SK-N-MC (cell line): ENCODE measurements around the gene FAM118A.

ENCODE experiments used
- DNase-seq: peaks from one replicate; pipeline ENCODE4 v3.0.0-alpha.2; 2011; ENCODE audit warnings: low read depth, low spot score
- H3K27ac ChIP-seq: fragments of 200-600 bp; sonication (generic); 2 replicates; pipeline ENCODE4 v1.5.1; 2016; ENCODE audit warnings: mixed run types
- H3K36me3 ChIP-seq: fragments of 200-600 bp; sonication (generic); 2 replicates; pipeline ENCODE4 v1.6.1; 2017; ENCODE audit warnings: antibody characterized with exemption, low read length, mixed read lengths; ENCODE audit not compliant: insufficient read depth
- H3K4me3 ChIP-seq: fragments of 200-600 bp; sonication (generic); 2 replicates; pipeline ENCODE4 v1.5.1; 2016
- H3K9ac ChIP-seq: fragments of 200-600 bp; sonication (generic); 2 replicates; pipeline ENCODE4 v1.8.0; 2017; ENCODE audit warnings: mixed run types, mixed read lengths; ENCODE audit not compliant: insufficient read length
- H3K9me3 ChIP-seq: fragments of 200-600 bp; sonication (generic); 2 replicates; pipeline ENCODE4 v1.6.1; 2017; ENCODE audit warnings: low read depth, mild to moderate bottlenecking, antibody characterized with exemption, low read length, moderate library complexity, mixed read lengths
- EZH2 ChIP-seq: fragments of 200-600 bp; sonication (generic); IDR thresholded peaks from one replicate; pipeline ENCODE4 v1.6.1; 2017; ENCODE audit warnings: antibody characterized with exemption
- FOXP2 ChIP-seq: optimal IDR thresholded peaks from 2 replicates; pipeline ENCODE3; 2011; ENCODE audit warnings: mild to moderate bottlenecking, moderate library complexity; ENCODE audit not compliant: insufficient read depth; ENCODE audit errors: extremely low read length, control extremely low read depth
- POLR2AphosphoS5 ChIP-seq: IDR thresholded peaks from 2 replicates; pipeline ENCODE4 v1.6.1; 2012; ENCODE audit warnings: mild to moderate bottlenecking, low read depth, low read length, borderline replicate concordance

The FAM118A gene

GRCh38 chr22:45278125-45278524, 31.6 kb upstream of the FAM118A start:
- Histone ChIP-seq H3K36me3 (no peaks in the 10 kb centered on the region), H3K9me3 (no peaks in the 10 kb centered on the region), H3K4me3 (no peak overlapping the region), H3K27ac (no peak overlapping the region), H3K9ac (no peak overlapping the region)
- TF ChIP-seq POLR2AphosphoS5 (no peak), FOXP2 (no peak)
- DNase-seq, result no peak

- DNase-seq, result no peak
- Histone ChIP-seq H3K9me3 (no peaks in the 10 kb centered on the region), H3K27ac (no peak overlapping the region), H3K36me3 (no peaks in the 10 kb centered on the region), H3K9ac (no peak overlapping the region), H3K4me3 (no peak overlapping the region)
- TF ChIP-seq FOXP2, result no peak
- no peak for TF ChIP-seq EZH2
- no peak for TF ChIP-seq POLR2AphosphoS5
Observed at GRCh38 chr22:45280587-45280980, 29.1 kb upstream of the FAM118A start.

GRCh38 chr22:45281010-45281409, 28.7 kb upstream of the FAM118A start:
- Histone ChIP-seq H3K4me3 (no peak overlapping the region), H3K36me3 (no peaks in the 10 kb centered on the region), H3K9me3 (no peaks in the 10 kb centered on the region), H3K27ac (no peak overlapping the region), H3K9ac (no peak overlapping the region)
- no peak for DNase-seq
- TF ChIP-seq EZH2, result no peak
- TF ChIP-seq POLR2AphosphoS5, result no peak
- no peak for TF ChIP-seq FOXP2

- no peaks in the 10 kb centered on the region for H3K9me3 ChIP-seq
- no peaks in the 10 kb centered on the region for H3K36me3 ChIP-seq
- TF ChIP-seq EZH2 (no peak), POLR2AphosphoS5 (no peak), FOXP2 (no peak)
- DNase-seq, result no peak
- H3K27ac ChIP-seq, result no peak within 1 kb of the TSS
- no peak within 1 kb of the TSS for H3K9ac ChIP-seq
- no peak within 1 kb of the TSS for H3K4me3 ChIP-seq
Observed at GRCh38 chr22:45284705-45285262, 24.9 kb upstream of the FAM118A start, which contains the start of gene UPK3A. UPK3A (plus strand) TSS chr22:45284949; CDS start chr22:45285014, 65 bp downstream.

- Histone ChIP-seq H3K36me3 (no peaks in the 10 kb centered on the region), H3K4me3 (no peak overlapping the region)
Observed at GRCh38 chr22:45285263-45286058, 24.3 kb upstream of the FAM118A start.

GRCh38 chr22:45286854-45287551, 22.7 kb upstream of the FAM118A start:
- no peak for DNase-seq
- Histone ChIP-seq H3K4me3 (no peak overlapping the region), H3K36me3 (no peaks in the 10 kb centered on the region), H3K9me3 (no peaks in the 10 kb centered on the region), H3K9ac (no peak overlapping the region), H3K27ac (no peak overlapping the region)
- TF ChIP-seq EZH2, result no peak
- TF ChIP-seq FOXP2, result no peak
- no peak for TF ChIP-seq POLR2AphosphoS5

More at GRCh38 chr22:45285263-45286058, 24.3 kb upstream of the FAM118A start:
- no peak for DNase-seq
- TF ChIP-seq FOXP2, result no peak
- no peak for TF ChIP-seq EZH2
- no peak for TF ChIP-seq POLR2AphosphoS5
- H3K27ac ChIP-seq, result no peak overlapping the region
- no peak overlapping the region for H3K9ac ChIP-seq
- no peaks in the 10 kb centered on the region for H3K9me3 ChIP-seq

GRCh38 chr22:45290410-45290936, 19.3 kb upstream of the FAM118A start:
- H3K9ac ChIP-seq, result no peak overlapping the region
- no peak for TF ChIP-seq POLR2AphosphoS5
- TF ChIP-seq FOXP2, result no peak
- no peak for TF ChIP-seq EZH2
- H3K4me3 ChIP-seq, result no peak overlapping the region
- no peaks in the 10 kb centered on the region for H3K36me3 ChIP-seq
- DNase-seq, result no peak
- no peaks in the 10 kb centered on the region for H3K9me3 ChIP-seq
- H3K27ac ChIP-seq, result no peak overlapping the region

GRCh38 chr22:45291061-45291930, 18.4 kb upstream of the FAM118A start:
- Histone ChIP-seq H3K36me3 (no peaks in the 10 kb centered on the region), H3K9me3 (no peaks in the 10 kb centered on the region), H3K27ac (no peak overlapping the region), H3K4me3 (no peak overlapping the region), H3K9ac (no peak overlapping the region)
- no peak for DNase-seq
- TF ChIP-seq EZH2, result no peak
- TF ChIP-seq FOXP2, result no peak
- no peak for TF ChIP-seq POLR2AphosphoS5
